ENCODE data around the gene CTSC.

GRCh38 chr11:88352139-88352538 is 14.6 kb upstream of the CTSC start:
- TF ChIP-seq CTCF (IDR thresholded peaks at IDR 0.05) (no peak), POLR2A (IDR thresholded peaks at IDR 0.05) (no peak)
